HepG2 (cell line): ENCODE measurements around the gene PPA1. TPM values are rescaled to one million over a fixed set of nuclear protein-coding genes. Genes with fewer than 3 reads are reported as not detected.

Experiments
- ATAC-seq: fragments of 200-7000 bp; cut with Tn5 transposase; 3 replicates; pipeline ENCODE4 v1.9.1; 2020; ENCODE audit warnings: mild to moderate bottlenecking, moderate library complexity
- BruUV-seq: library from RNA; stranded (reverse); fragments of 400-500 nt; replicated peaks from 2 replicates; lab custom pipeline; 2021; lab: Mats Ljungman, UMichigan
- CTCF ChIA-PET: fragments of 300-600 bp; formaldehyde crosslinking; extraction: SDS; loops from one replicate; lab custom pipeline; 2021; ENCODE audit warnings: low total read pairs, inconsistent platforms, low intra/inter-chr PET ratio; lab: Yijun Ruan, JAX
- POLR2A ChIA-PET: fragments of 350-600 bp; sonication (Branson Sonifier 250); formaldehyde crosslinking; loops from one replicate; lab custom pipeline; 2020; ENCODE audit warnings: antibody characterized with exemption, inconsistent platforms; lab: Yijun Ruan, JAX
- DNase-seq: peaks from one replicate; pipeline ENCODE4 v3.0.0-alpha.2; 2015; ENCODE audit warnings: low spot score
- FAIRE-seq: peaks from 3 replicates; lab custom pipeline; 2011; peaks lifted over from hg19 to GRCh38; lab: Jason Lieb, UNC
- H2AFZ ChIP-seq: one replicate; pipeline ENCODE4 v1.6.1; 2011; ENCODE audit warnings: low read length, inconsistent platforms
- H3K27ac ChIP-seq: fragments of 300-600 bp; 3 replicates; pipeline ENCODE4 v1.8.0; 2011; ENCODE audit warnings: mixed run types, mild to moderate bottlenecking, mixed read lengths, low read length, inconsistent platforms; ENCODE audit not compliant: insufficient read depth; ENCODE audit errors: extremely low read length
- H3K27me3 ChIP-seq, 2 experiments: fragments of 200-600 bp in 1 of 2; 2 replicates in 1 of 2; 3 replicates in 1 of 2; pipeline versions ENCODE4 v1.6.0 to v1.8.0; 2011; ENCODE audit warnings: low read length in 2 of 2, mild to moderate bottlenecking in 2 of 2, moderate library complexity in 2 of 2, inconsistent platforms in 1 of 2; ENCODE audit not compliant: insufficient read depth in 2 of 2, control insufficient read depth in 1 of 2
- H3K36me3 ChIP-seq, 2 experiments: fragments of 200-600 bp in 1 of 2; replicated peaks in 1 of 2; 2 replicates in 1 of 2; 3 replicates in 1 of 2; pipeline versions ENCODE4 v1.5.1 to v1.8.0; 2011; ENCODE audit warnings: low read length in 2 of 2, inconsistent platforms in 1 of 2; ENCODE audit not compliant: insufficient read depth in 2 of 2, control insufficient read depth in 1 of 2
- H3K4me1 ChIP-seq: 2 replicates; pipeline ENCODE4 v1.5.1; 2012; ENCODE audit warnings: low read length, inconsistent platforms; ENCODE audit not compliant: insufficient read depth
- H3K4me2 ChIP-seq: 2 replicates; pipeline ENCODE4 v1.6.0; 2011; ENCODE audit warnings: low read depth, low read length, inconsistent platforms
- H3K4me3 ChIP-seq, 3 experiments: fragments of 200-600 bp in 1 of 3; sonication (generic), shearing (Covaris generic) in 1 of 3; replicated peaks in 1 of 3; 2 replicates each; pipeline ENCODE4 v1.5.1; 2011 to 2016; ENCODE audit warnings: low read length in 3 of 3, inconsistent platforms in 2 of 3, low read depth in 2 of 3, mild to moderate bottlenecking in 2 of 3, control low read depth in 1 of 3, mixed read lengths in 1 of 3; ENCODE audit not compliant: insufficient read depth in 1 of 3
- H3K79me2 ChIP-seq: one replicate; pipeline ENCODE4 v1.6.1; 2011; ENCODE audit warnings: low read length, inconsistent platforms; ENCODE audit not compliant: insufficient read depth
- H3K9ac ChIP-seq: 2 replicates; pipeline ENCODE4 v1.6.0; 2011; ENCODE audit warnings: mild to moderate bottlenecking, low read depth, low read length, inconsistent platforms; ENCODE audit not compliant: insufficient read depth
- H3K9me3 ChIP-seq: 2 replicates; pipeline ENCODE4 v1.5.1; 2012; ENCODE audit warnings: mild to moderate bottlenecking, low read length
- H4K20me1 ChIP-seq: 2 replicates; pipeline ENCODE4 v1.6.0; 2011; ENCODE audit warnings: inconsistent platforms, mild to moderate bottlenecking, low read length, moderate library complexity; ENCODE audit not compliant: insufficient read depth
- ATAD3A ChIP-seq: sonication (generic); formaldehyde crosslinking; IDR thresholded peaks from 2 replicates; pipeline ENCODE4 v1.4.0; 2020; ENCODE audit warnings: missing genetic modification reagents
- ATF4 ChIP-seq, 2 experiments: fragments of 450-650 bp in 1 of 2; sonication (generic) in 1 of 2; formaldehyde crosslinking; IDR thresholded peaks; 2 replicates each; pipeline versions ENCODE4 v1.5.0 to v1.8.0; 2020 to 2022; ENCODE audit warnings: mild to moderate bottlenecking in 1 of 2, missing genetic modification reagents in 1 of 2
- CEBPG ChIP-seq: IDR thresholded peaks from 2 replicates; pipeline ENCODE4 v1.6.1; 2016
- KMT2A ChIP-seq: sonication (generic); formaldehyde crosslinking; IDR thresholded peaks from 2 replicates; pipeline ENCODE4 v1.4.0; 2020; ENCODE audit warnings: missing genetic modification reagents
- NCOA2 ChIP-seq: sonication (generic); formaldehyde crosslinking; IDR thresholded peaks from 2 replicates; pipeline ENCODE4 v1.8.0; 2022; ENCODE audit warnings: inconsistent platforms
- SAP130 ChIP-seq: IDR thresholded peaks from 2 replicates; pipeline ENCODE4 v1.6.1; 2016; ENCODE audit warnings: low read depth
- ZNF362 ChIP-seq: sonication (generic); formaldehyde crosslinking; IDR thresholded peaks from 2 replicates; pipeline ENCODE4 v1.4.0; 2020; ENCODE audit warnings: missing genetic modification reagents, mild to moderate bottlenecking, borderline replicate concordance
- ZNF850 ChIP-seq: sonication (generic); formaldehyde crosslinking; conservative IDR thresholded peaks from 2 replicates; pipeline ENCODE4 v1.9.0; 2021; ENCODE audit warnings: mild to moderate bottlenecking, missing genetic modification reagents
- WGBS: methylation state at CpG from one replicate; pipeline ENCODE4 v1.1.6; 2017; ENCODE audit warnings: low lambda C conversion rate; 5-methylcytosine and 5-hydroxymethylcytosine counted together
- in situ Hi-C: cut with HindIII; loops from 2 replicates; pipeline ENCODE4 v1.10.0; 2017; ENCODE audit warnings: low pct_unique_long_range_greater_than_20kb; ENCODE audit not compliant: extremely low pct_ligation_motif_present
- intact Hi-C: fragments of 100-400 bp; cut with micrococcal nuclease; formaldehyde crosslinking; loops from one replicate; pipeline ENCODE4 v1.10.0; 2022; ENCODE audit not compliant: unreplicated experiment
- polyA plus RNA-seq, 8 experiments: library from polyadenylated mRNA; depleted of rRNA in 3 of 8; stranded (reverse) in 7 of 8; unstranded in 1 of 8; fragments of >200 nt; fragmentation: Illumina TruSeq in 4 of 8; extraction: Trizol in 4 of 8; gene quantifications; 2 replicates each; pipeline versions ENCODE4 v1.2.1 to v1.2.3, GENCODE V29; 2011 to 2016; ENCODE audit warnings: low read depth in 4 of 8, missing spikeins in 1 of 8, mixed read lengths in 1 of 8; ENCODE audit not compliant: insufficient read depth in 1 of 8
- total RNA-seq, 5 experiments: library from RNA; depleted of rRNA; stranded (reverse); fragments of >200 nt; fragmentation: Illumina TruSeq; extraction: Trizol; gene quantifications; 2 replicates each; pipeline ENCODE4 v1.2.3, GENCODE V29; 2016; ENCODE audit warnings: low read depth in 1 of 5
- TF ChIP-seq, protein P1 (sequence below): sonication (generic); formaldehyde crosslinking; IDR thresholded peaks from 2 replicates; pipeline ENCODE4 v1.5.0; 2020; ENCODE audit warnings: missing genetic modification reagents, mild to moderate bottlenecking, borderline replicate concordance
- TF ChIP-seq, protein P2 (sequence below): sonication (generic); formaldehyde crosslinking; IDR thresholded peaks from 2 replicates; pipeline ENCODE4 v1.8.1; 2023; ENCODE audit warnings: missing genetic modification reagents, inconsistent platforms, borderline replicate concordance
- TF ChIP-seq, protein P3 (sequence below): IDR thresholded peaks from 2 replicates; pipeline ENCODE4 v1.6.1; 2012; ENCODE audit warnings: inconsistent platforms
- TF ChIP-seq, protein P4 (sequence below): sonication (generic); formaldehyde crosslinking; IDR thresholded peaks from 2 replicates; pipeline ENCODE4 v1.5.0; 2020; ENCODE audit warnings: missing genetic modification reagents, mild to moderate bottlenecking, borderline replicate concordance

PPA1 gene
- total and polyA plus RNA-seq, 2 of the 13 experiments (the other 11 are each of a cell fraction or from before 2014, with no cell fraction given): 136 to 250 TPM

GRCh38 chr10:70212879-70213278 is 20.4 kb downstream of the PPA1 start:
- no peaks in the 10 kb centered on the region for H3K27me3 ChIP-seq
- H3K9me3 ChIP-seq: no peaks in the 10 kb centered on the region
- 98% methylated on average over 1 of the region's 1 CpG for WGBS
- CTCF ChIA-PET: no interaction called here
- H2AFZ ChIP-seq: no peak overlapping the region
- no peak overlapping the region for H3K9ac ChIP-seq
- H3K4me1 ChIP-seq: no peaks in the 10 kb centered on the region
- TF ChIP-seq ATF4 (CRISPR knock-in tag; IDR thresholded peaks at IDR 0.05): no peak
- TF ChIP-seq, protein P1, sequence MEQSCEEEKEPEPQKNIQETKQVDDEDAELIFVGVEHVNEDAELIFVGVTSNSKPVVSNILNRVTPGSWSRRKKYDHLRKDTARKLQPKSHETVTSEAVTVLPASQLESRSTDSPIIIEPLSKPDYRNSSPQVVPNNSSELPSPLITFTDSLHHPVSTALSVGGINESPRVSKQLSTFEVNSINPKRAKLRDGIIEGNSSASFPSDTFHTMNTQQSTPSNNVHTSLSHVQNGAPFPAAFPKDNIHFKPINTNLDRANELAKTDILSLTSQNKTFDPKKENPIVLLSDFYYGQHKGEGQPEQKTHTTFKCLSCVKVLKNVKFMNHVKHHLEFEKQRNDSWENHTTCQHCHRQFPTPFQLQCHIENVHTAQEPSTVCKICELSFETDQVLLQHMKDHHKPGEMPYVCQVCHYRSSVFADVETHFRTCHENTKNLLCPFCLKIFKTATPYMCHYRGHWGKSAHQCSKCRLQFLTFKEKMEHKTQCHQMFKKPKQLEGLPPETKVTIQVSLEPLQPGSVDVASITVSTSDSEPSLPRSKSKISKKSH (CRISPR knock-in tag): no peak
- no peak for TF ChIP-seq NCOA2 (CRISPR knock-in tag)
- no peak for TF ChIP-seq ZNF850 (CRISPR knock-in tag)
- no peak for TF ChIP-seq KMT2A (CRISPR knock-in tag)
- TF ChIP-seq, protein P2, sequence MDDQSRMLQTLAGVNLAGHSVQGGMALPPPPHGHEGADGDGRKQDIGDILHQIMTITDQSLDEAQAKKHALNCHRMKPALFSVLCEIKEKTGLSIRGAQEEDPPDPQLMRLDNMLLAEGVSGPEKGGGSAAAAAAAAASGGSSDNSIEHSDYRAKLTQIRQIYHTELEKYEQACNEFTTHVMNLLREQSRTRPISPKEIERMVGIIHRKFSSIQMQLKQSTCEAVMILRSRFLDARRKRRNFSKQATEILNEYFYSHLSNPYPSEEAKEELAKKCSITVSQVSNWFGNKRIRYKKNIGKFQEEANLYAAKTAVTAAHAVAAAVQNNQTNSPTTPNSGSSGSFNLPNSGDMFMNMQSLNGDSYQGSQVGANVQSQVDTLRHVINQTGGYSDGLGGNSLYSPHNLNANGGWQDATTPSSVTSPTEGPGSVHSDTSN (CRISPR knock-in tag): no peak
- no peak for TF ChIP-seq CEBPG (CRISPR knock-in tag)
- no peak for TF ChIP-seq SAP130 (CRISPR knock-in tag)
- TF ChIP-seq, protein P3, sequence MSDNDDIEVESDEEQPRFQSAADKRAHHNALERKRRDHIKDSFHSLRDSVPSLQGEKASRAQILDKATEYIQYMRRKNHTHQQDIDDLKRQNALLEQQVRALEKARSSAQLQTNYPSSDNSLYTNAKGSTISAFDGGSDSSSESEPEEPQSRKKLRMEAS: no peak
- no peak for TF ChIP-seq ZNF362 (CRISPR knock-in tag)
- TF ChIP-seq ATAD3A (CRISPR knock-in tag): no peak
- TF ChIP-seq, protein P4, sequence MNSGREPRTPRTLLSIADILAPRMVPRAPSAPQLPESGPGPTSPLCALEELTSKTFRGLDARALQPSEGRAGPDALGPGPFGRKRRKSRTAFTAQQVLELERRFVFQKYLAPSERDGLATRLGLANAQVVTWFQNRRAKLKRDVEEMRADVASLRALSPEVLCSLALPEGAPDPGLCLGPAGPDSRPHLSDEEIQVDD (CRISPR knock-in tag): no peak
- peaks cover 21 to 81% of the 10 kb centered on the region in 2 experiments for H3K36me3 ChIP-seq
- H3K4me2 ChIP-seq: no peak overlapping the region
- no peak overlapping the region for H3K4me3 ChIP-seq
- H3K27ac ChIP-seq: no peak overlapping the region
- no peak for ATAC-seq
- no TSS peak for BruUV-seq
- POLR2A ChIA-PET: no interaction called here
- DNase-seq: no peak
- no peak for FAIRE-seq
- H3K79me2 ChIP-seq: no peaks in the 10 kb centered on the region
- in situ Hi-C loops: no loop called here
- H4K20me1 ChIP-seq: no peaks in the 10 kb centered on the region
- intact Hi-C loops: no loop called here
